ENCODE measurements around the gene BMP7.

The BMP7 gene

DNA sequence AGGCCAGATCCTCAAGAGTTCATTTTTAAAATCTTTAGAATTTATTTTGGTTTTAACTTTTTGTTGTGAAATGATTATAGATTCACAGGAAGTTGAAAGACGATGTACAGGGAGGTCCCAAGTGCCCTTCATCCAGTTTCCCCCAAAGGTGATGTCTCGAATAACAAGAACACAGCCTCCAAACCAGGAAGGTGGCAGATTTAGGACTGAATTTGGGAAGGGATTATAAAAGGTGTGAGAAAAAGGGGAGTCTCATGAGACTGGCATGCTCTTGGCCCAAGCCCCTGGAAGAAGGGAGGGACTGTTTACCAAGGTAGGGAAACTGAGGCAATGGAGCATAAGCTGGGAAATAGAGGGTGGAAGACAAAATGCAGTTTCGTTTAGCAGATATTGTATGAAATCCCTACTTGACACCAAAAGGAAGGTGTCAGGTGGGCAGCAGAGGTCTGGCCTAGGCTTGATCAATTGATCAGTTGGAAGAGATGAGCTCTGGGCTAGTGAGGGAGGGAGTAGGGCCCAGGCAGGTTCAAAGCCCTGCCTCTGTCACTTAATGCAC, 81.2 kb downstream of the BMP7 start:
- TF ChIP-seq, protein P1, sequence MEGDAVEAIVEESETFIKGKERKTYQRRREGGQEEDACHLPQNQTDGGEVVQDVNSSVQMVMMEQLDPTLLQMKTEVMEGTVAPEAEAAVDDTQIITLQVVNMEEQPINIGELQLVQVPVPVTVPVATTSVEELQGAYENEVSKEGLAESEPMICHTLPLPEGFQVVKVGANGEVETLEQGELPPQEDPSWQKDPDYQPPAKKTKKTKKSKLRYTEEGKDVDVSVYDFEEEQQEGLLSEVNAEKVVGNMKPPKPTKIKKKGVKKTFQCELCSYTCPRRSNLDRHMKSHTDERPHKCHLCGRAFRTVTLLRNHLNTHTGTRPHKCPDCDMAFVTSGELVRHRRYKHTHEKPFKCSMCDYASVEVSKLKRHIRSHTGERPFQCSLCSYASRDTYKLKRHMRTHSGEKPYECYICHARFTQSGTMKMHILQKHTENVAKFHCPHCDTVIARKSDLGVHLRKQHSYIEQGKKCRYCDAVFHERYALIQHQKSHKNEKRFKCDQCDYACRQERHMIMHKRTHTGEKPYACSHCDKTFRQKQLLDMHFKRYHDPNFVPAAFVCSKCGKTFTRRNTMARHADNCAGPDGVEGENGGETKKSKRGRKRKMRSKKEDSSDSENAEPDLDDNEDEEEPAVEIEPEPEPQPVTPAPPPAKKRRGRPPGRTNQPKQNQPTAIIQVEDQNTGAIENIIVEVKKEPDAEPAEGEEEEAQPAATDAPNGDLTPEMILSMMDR (IDR thresholded peaks at IDR 0.05; ENCODE audit: low read depth, low read length), result no peak

DNA sequence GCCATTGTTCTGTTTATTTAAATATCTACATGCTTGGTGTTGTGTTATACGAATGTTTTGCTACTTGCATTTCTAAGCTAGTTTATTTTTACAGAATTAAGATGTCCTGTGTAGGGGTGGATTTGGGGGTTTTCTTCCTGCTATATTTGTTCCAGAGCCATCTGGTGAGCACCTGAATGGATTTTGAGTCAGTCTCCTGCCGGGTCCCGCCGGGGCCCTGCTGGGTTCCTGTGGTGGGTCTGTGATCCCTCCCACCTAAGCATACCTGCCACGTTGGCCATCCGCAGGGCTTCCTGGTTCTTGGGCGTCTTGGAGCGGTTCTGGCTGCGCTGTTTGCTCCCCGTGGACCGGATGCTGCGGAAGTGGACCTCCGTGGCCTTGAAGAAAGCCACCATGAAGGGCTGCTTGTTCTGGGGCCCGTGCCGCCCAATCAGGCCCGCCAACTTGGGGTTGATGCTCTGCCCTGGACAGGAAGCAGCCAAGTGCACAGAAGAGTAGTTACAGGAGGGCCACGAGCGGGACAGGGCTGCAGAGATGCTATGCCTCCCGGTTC, 82.9 kb downstream of the BMP7 start:
- TF ChIP-seq, protein P1 (IDR thresholded peaks at IDR 0.05; ENCODE audit: low read depth, low read length), result no peak

More for the DNA sequence above, 81.2 kb downstream of the BMP7 start:
- DNase-seq (ENCODE audit: extremely low read depth, low read depth), result no peak

DNA sequence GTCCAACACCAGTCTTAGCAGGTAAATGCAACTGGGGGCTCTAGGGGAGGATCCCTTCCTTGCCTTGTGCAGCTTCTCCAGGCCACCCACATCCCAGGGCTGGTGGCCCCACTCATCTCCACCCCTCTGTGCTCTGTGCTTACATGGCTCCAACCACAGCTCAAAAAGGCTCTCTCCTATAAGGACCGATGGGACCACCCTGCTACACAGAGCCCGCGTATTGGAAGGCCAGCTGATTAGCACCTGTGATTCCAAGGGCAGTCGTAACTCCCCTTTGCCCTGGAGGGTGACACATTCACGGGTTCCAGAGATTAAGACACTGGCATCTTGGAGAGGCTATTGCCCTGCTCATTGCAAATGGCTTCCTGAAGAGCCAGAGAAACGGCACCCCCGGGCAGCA, 84.8 kb downstream of the BMP7 start:
- TF ChIP-seq, protein P1 (IDR thresholded peaks at IDR 0.05; ENCODE audit: low read depth, low read length), result no peak
- DNase-seq (ENCODE audit: extremely low read depth, low read depth), result no peak

More for the DNA sequence above, 82.9 kb downstream of the BMP7 start:
- DNase-seq (ENCODE audit: extremely low read depth, low read depth), result no peak

DNA sequence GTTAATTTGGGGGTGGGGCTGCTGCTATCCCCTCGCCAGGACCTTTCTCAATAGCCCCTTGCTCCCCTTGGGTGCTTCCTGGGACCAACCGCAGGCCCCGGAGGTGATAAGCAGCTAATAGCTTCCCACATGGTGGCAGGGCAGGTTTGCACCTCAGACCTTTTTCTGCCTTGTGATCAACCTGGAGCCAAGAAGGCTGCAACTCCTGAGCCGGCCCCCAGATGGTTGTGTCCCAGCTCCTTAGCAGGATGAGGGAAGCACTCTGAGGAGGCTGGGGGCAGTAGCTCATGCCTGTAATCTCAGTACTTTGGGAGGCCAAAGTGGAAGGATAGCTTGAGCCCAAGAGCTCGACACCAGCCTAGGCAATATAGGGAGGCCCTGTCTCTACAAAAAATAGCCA, 85.5 kb downstream of the BMP7 start:
- no peak for DNase-seq (ENCODE audit: extremely low read depth, low read depth)
- TF ChIP-seq, protein P1 (IDR thresholded peaks at IDR 0.05; ENCODE audit: low read depth, low read length), result no peak

- DNase-seq (ENCODE audit: extremely low read depth, low read depth), result no peak
- TF ChIP-seq, protein P1 (IDR thresholded peaks at IDR 0.05; ENCODE audit: low read depth, low read length), result no peak
These were observed 86.1 kb downstream of the BMP7 start for GRCh38 chr20:57180387-57180786.

DNA sequence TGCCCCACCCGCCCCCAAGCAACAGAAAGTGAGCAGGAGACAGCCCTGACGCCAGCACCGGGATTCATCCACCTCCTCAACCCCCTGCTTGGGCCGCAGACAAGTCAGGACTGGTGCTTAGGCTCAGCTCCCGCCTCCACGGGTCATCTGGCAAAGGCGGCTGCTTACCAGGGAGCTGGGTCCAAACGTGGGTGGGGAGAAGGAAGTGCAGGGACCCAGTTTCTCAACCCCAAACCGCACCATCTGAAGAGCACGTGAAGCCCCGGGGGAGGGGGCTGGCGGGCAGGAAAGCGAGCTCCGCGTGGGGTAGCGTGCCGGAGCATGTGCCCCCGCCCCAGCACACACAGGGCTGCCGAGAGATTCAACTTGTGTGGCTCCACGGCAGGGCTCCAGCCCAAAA, 87.2 kb downstream of the BMP7 start:
- TF ChIP-seq, protein P1 (IDR thresholded peaks at IDR 0.05; ENCODE audit: low read depth, low read length), result no peak
- no peak for DNase-seq (ENCODE audit: extremely low read depth, low read depth)

- TF ChIP-seq, protein P1 (IDR thresholded peaks at IDR 0.05; ENCODE audit: low read depth, low read length), result no peak
These were observed 87.8 kb downstream of the BMP7 start for GRCh38 chr20:57178582-57179111.

More at GRCh38 chr20:57178582-57179111, 87.8 kb downstream of the BMP7 start:
- no peak for DNase-seq (ENCODE audit: extremely low read depth, low read depth)

All from AG09319 (cell line).